Liver (tissue), 9 donors: Measurements from ENCODE around the gene DOCK1. TPM values are rescaled to one million over a fixed set of nuclear protein-coding genes. Genes with fewer than 3 reads are reported as not detected.

ENCODE experiments used
- DNase-seq: peaks from one replicate; pipeline ENCODE4 v3.0.0-alpha.2; 2017; ENCODE audit warnings: low spot score
- H3K27ac ChIP-seq, 2 donors: one replicate each; pipeline ENCODE4 v1.7.0; 2013; ENCODE audit warnings: inconsistent platforms in 2 of 2, low read length in 2 of 2, control low read depth in 1 of 2, low read depth in 1 of 2, mild to moderate bottlenecking in 1 of 2
- H3K27me3 ChIP-seq, 4 donors: one replicate each; pipeline versions ENCODE4 v1.6.1 to v1.7.0; 2013; ENCODE audit warnings: low read length in 3 of 4, inconsistent platforms in 1 of 4, mild to moderate bottlenecking in 1 of 4, moderate library complexity in 1 of 4; ENCODE audit not compliant: control insufficient read depth in 4 of 4, insufficient read depth in 4 of 4
- H3K36me3 ChIP-seq, 4 donors: one replicate each; pipeline versions ENCODE4 v1.6.1 to v1.7.0; 2013; ENCODE audit warnings: low read length in 3 of 4, mild to moderate bottlenecking in 3 of 4, low read depth in 1 of 4, moderate library complexity in 1 of 4; ENCODE audit not compliant: control insufficient read depth in 4 of 4, insufficient read depth in 3 of 4
- H3K4me1 ChIP-seq, 4 donors: one replicate each; pipeline versions ENCODE4 v1.6.1 to v1.7.0; 2013; ENCODE audit warnings: low read length in 3 of 4, mild to moderate bottlenecking in 3 of 4, moderate library complexity in 1 of 4; ENCODE audit not compliant: control insufficient read depth in 4 of 4, insufficient read depth in 4 of 4
- H3K4me3 ChIP-seq, 3 donors: one replicate each; pipeline versions ENCODE4 v1.6.1 to v1.7.0; 2013; ENCODE audit warnings: low read length in 3 of 3, control low read depth in 1 of 3, low read depth in 1 of 3, mild to moderate bottlenecking in 1 of 3
- H3K9ac ChIP-seq, 2 donors: one replicate each; pipeline ENCODE4 v1.7.0; 2013; ENCODE audit warnings: low read length in 2 of 2, mild to moderate bottlenecking in 2 of 2, moderate library complexity in 2 of 2, control low read depth in 1 of 2, low read depth in 1 of 2
- H3K9me3 ChIP-seq, 4 donors: one replicate each; pipeline versions ENCODE4 v1.6.1 to v1.7.0; 2013; ENCODE audit warnings: low read length in 3 of 4; ENCODE audit not compliant: control insufficient read depth in 4 of 4
- ATF3 ChIP-seq: IDR thresholded peaks from 2 replicates; pipeline ENCODE4 v1.6.1; 2016; ENCODE audit warnings: antibody characterized with exemption
- CTCF ChIP-seq: fragments of 150-350 bp; IDR thresholded peaks from 2 replicates; pipeline ENCODE4 v1.5.1; 2017; ENCODE audit warnings: improper control_type of control experiment, low read depth, low read length; ENCODE audit not compliant: missing input control
- EGR1 ChIP-seq, 2 donors: IDR thresholded peaks; 2 replicates each; pipeline ENCODE4 v1.6.1; 2016 to 2018; ENCODE audit warnings: antibody characterized with exemption in 2 of 2, low read depth in 2 of 2
- FOXA1 ChIP-seq: IDR thresholded peaks from 2 replicates; pipeline ENCODE4 v1.6.1; 2016; ENCODE audit warnings: antibody characterized with exemption
- FOXA2 ChIP-seq: IDR thresholded peaks from 2 replicates; pipeline ENCODE4 v1.6.1; 2016; ENCODE audit warnings: antibody characterized with exemption
- GABPA ChIP-seq, 2 donors: IDR thresholded peaks in 1 of 2; conservative IDR thresholded peaks in 1 of 2; 2 replicates each; pipeline ENCODE4 v1.6.1; 2016; ENCODE audit warnings: antibody characterized with exemption in 2 of 2, mild to moderate bottlenecking in 1 of 2, moderate library complexity in 1 of 2
- HNF4A ChIP-seq, 2 donors: conservative IDR thresholded peaks; 2 replicates each; pipeline ENCODE4 v1.6.1; 2016; ENCODE audit warnings: antibody characterized with exemption in 2 of 2, mild to moderate bottlenecking in 2 of 2
- HNF4G ChIP-seq: IDR thresholded peaks from 2 replicates; pipeline ENCODE4 v1.6.1; 2016; ENCODE audit warnings: antibody characterized with exemption
- JUND ChIP-seq, 2 donors: IDR thresholded peaks; 2 replicates each; pipeline ENCODE4 v1.6.1; 2016; ENCODE audit warnings: antibody characterized with exemption in 2 of 2
- MAX ChIP-seq: IDR thresholded peaks from 2 replicates; pipeline ENCODE4 v1.6.1; 2016; ENCODE audit warnings: antibody characterized with exemption
- NR2F2 ChIP-seq: IDR thresholded peaks from 2 replicates; pipeline ENCODE4 v1.6.1; 2016; ENCODE audit warnings: antibody characterized with exemption
- RAD21 ChIP-seq, 2 donors: IDR thresholded peaks; 2 replicates each; pipeline ENCODE4 v1.6.1; 2016; ENCODE audit warnings: antibody characterized with exemption in 2 of 2, mild to moderate bottlenecking in 2 of 2
- REST ChIP-seq: IDR thresholded peaks from 2 replicates; pipeline ENCODE4 v1.6.1; 2016; ENCODE audit warnings: antibody characterized with exemption, mild to moderate bottlenecking
- RXRA ChIP-seq, 2 donors: IDR thresholded peaks; 2 replicates each; pipeline ENCODE4 v1.6.1; 2017 to 2018; ENCODE audit warnings: antibody characterized with exemption in 2 of 2, mild to moderate bottlenecking in 1 of 2
- SP1 ChIP-seq: IDR thresholded peaks from 2 replicates; pipeline ENCODE4 v1.6.1; 2018; ENCODE audit warnings: antibody characterized with exemption, mild to moderate bottlenecking
- TAF1 ChIP-seq: conservative IDR thresholded peaks from 2 replicates; pipeline ENCODE4 v1.6.1; 2016; ENCODE audit warnings: antibody characterized with exemption, mild to moderate bottlenecking
- YY1 ChIP-seq: IDR thresholded peaks from 2 replicates; pipeline ENCODE4 v1.6.1; 2016; ENCODE audit warnings: antibody characterized with exemption, mild to moderate bottlenecking
- ZBTB33 ChIP-seq: IDR thresholded peaks from 2 replicates; pipeline ENCODE4 v1.6.1; 2016; ENCODE audit warnings: antibody characterized with exemption
- WGBS: extraction: QIAGEN DNeasy Blood & Tissue Kit; methylation state at CpG from one replicate; pipeline ENCODE4 v1.1.7; 2013; 5-methylcytosine and 5-hydroxymethylcytosine counted together
- polyA plus RNA-seq, 2 donors: library from polyadenylated mRNA; stranded (reverse) in 1 of 2; unstranded in 1 of 2; fragments of 200-250 nt in 1 of 2; fragments of >200 nt in 1 of 2; fragmentation: Nextera tagmentation in 1 of 2; extraction: Ambion mirVana in 1 of 2; gene quantifications; one replicate each; pipeline versions ENCODE4 v1.2.1 to v1.2.3, GENCODE V29; 2013 to 2015
- total RNA-seq, 2 donors: library from RNA; depleted of rRNA; stranded (reverse); fragments of >200 nt; gene quantifications; one replicate each; pipeline ENCODE4 v1.2.3, GENCODE V29; 2014
- donor health status: healthy.
- donor health status: healthy.
- donor health status: healthy.
- donor health status: healthy.
- donor health status: healthy.

DOCK1 gene
- total and polyA plus RNA-seq, 4 donors, result 3.8 to 28.8 (median 9.1) TPM

GRCh38 chr10:126944191-126944590, 39.0 kb downstream of the DOCK1 start:
- no peaks in the 10 kb centered on the region for H3K4me1 ChIP-seq
- H3K36me3 ChIP-seq, result no peaks in the 10 kb centered on the region
- no peak for DNase-seq
- H3K27ac ChIP-seq, result no peak overlapping the region
- no peaks in the 10 kb centered on the region for H3K9me3 ChIP-seq
- TF ChIP-seq MAX (no peak), RXRA (IDR thresholded peaks at IDR 0.05) (no peak), ATF3 (no peak), CTCF (no peak), EGR1 (IDR thresholded peaks at IDR 0.05; ENCODE audit: low read depth in 2 of 2) (no peak), RAD21 (IDR thresholded peaks at IDR 0.05) (no peak), JUND (IDR thresholded peaks at IDR 0.05) (no peak), HNF4G (no peak), SP1 (no peak), NR2F2 (no peak), FOXA1 (no peak), GABPA (IDR thresholded peaks at IDR 0.05 in 1 of 2, conservative IDR thresholded peaks at IDR 0.05 in 1 of 2) (no peak), FOXA2 (no peak), TAF1 (no peak), YY1 (no peak), HNF4A (conservative IDR thresholded peaks at IDR 0.05) (no peak), REST (no peak), ZBTB33 (no peak)
- H3K27me3 ChIP-seq, result no peaks in the 10 kb centered on the region
- no peak overlapping the region for H3K4me3 ChIP-seq
- H3K9ac ChIP-seq, result no peak overlapping the region
- WGBS, result 94% methylated on average over 11 of the region's 11 CpGs
